Stomach (tissue), 4 donors: ENCODE measurements around the gene HERC4.
"Not testable (repeated sequence)": the region's sequence is repeated elsewhere in the genome, so short reads cannot be mapped to it uniquely, and the experiment has no call there.

ENCODE experiments used
- POLR2A ChIP-seq, 4 donors: fragments of 450-650 bp; IDR thresholded peaks; one replicate each; pipeline ENCODE4 v1.6.1; 2016; ENCODE audit warnings: antibody characterized with exemption in 4 of 4, control low read depth in 2 of 4, mild to moderate bottlenecking in 1 of 4, moderate library complexity in 1 of 4
- POLR2AphosphoS5 ChIP-seq, 3 donors: sonication (generic); formaldehyde crosslinking; IDR thresholded peaks; one replicate each; pipeline ENCODE4 v1.6.1; 2016; ENCODE audit warnings: antibody characterized with exemption in 3 of 3
- TF ChIP-seq, protein P1 (sequence below), 7 experiments: fragments of 450-650 bp in 4 of 7; fragments of 200-600 bp in 3 of 7; sonication (generic) in 3 of 7; IDR thresholded peaks; one replicate each; pipeline ENCODE4 v1.5.1; 2016 to 2019; ENCODE audit warnings: antibody characterized with exemption in 7 of 7, control low read depth in 2 of 7, mild to moderate bottlenecking in 1 of 7

DNA sequence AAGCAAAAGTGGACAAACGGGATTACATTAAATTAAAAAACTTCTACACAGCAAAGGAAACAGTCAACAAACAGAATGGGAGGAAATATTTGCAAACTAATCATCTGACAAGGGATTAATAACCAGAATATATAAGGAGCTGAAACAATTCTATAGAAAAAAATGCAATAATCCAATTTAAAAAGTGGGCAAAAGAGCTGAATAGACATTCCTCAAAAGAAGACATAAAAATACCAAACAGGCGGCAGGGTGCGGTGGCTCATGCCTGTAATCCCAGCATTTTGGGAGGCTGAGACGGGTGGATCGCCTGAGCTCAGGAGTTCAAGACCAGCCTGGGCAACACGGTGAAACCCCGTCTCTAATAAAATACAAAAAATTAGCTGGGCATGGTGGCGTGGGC, 92.5 kb downstream of the HERC4 start:
- TF ChIP-seq, protein P1, sequence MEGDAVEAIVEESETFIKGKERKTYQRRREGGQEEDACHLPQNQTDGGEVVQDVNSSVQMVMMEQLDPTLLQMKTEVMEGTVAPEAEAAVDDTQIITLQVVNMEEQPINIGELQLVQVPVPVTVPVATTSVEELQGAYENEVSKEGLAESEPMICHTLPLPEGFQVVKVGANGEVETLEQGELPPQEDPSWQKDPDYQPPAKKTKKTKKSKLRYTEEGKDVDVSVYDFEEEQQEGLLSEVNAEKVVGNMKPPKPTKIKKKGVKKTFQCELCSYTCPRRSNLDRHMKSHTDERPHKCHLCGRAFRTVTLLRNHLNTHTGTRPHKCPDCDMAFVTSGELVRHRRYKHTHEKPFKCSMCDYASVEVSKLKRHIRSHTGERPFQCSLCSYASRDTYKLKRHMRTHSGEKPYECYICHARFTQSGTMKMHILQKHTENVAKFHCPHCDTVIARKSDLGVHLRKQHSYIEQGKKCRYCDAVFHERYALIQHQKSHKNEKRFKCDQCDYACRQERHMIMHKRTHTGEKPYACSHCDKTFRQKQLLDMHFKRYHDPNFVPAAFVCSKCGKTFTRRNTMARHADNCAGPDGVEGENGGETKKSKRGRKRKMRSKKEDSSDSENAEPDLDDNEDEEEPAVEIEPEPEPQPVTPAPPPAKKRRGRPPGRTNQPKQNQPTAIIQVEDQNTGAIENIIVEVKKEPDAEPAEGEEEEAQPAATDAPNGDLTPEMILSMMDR (IDR thresholded peaks at IDR 0.05), result not testable (repeated sequence)
- not testable (repeated sequence) for TF ChIP-seq POLR2AphosphoS5, POLR2A (IDR thresholded peaks at IDR 0.05)
